AG10803 (cell line): ENCODE results near the gene PAQR8.
"Not testable (repeated sequence)": the region's sequence is repeated elsewhere in the genome, so short reads cannot be mapped to it uniquely, and the experiment has no call there.

ENCODE experiments used
- DNase-seq: peaks from one replicate; pipeline ENCODE4 v3.0.0; 2010; ENCODE audit warnings: low read depth
- H3K4me3 ChIP-seq: 2 replicates; pipeline ENCODE4 v1.5.1; 2011; ENCODE audit warnings: mild to moderate bottlenecking, low read length, control low read depth
- CTCF ChIP-seq: conservative IDR thresholded peaks from 2 replicates; pipeline ENCODE4 v1.5.1; 2011; ENCODE audit warnings: mild to moderate bottlenecking, low read length, control low read depth, inconsistent platforms

The PAQR8 gene

GRCh38 chr6:52419809-52420667 is 58.1 kb downstream of the PAQR8 start, which contains the start of gene EFHC1:
EFHC1 (plus strand) TSS chr6:52420342; CDS start chr6:52420411, 69 bp downstream.
- peak within 1 kb of the TSS; percentile 99 for H3K4me3 ChIP-seq
- no peak for TF ChIP-seq CTCF
- DNase-seq: peak; percentile 97

- no peak for DNase-seq
Observed at GRCh38 chr6:52420668-52421358, 58.9 kb downstream of the PAQR8 start.

DNA sequence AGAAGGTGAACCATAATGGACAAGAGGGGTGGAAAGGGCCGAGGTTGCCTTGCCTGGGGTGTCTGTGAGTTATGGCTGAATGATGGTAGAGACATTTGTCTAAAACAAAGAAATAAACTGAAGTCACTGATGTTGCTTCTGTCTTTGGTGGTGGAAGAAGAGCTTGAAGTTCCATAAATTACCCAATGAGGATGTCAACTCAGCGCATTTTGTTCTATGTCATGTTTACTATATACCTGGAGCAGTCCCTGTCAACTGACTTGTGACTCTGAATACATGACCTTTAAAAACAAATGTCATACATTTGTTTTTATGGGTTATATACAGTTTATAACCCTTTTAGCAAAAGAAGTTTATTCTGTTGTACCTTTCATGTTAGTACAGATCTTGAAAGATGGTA is 60.2 kb downstream of the PAQR8 start:
- no peak overlapping the region for H3K4me3 ChIP-seq
- DNase-seq: no peak
- TF ChIP-seq CTCF: no peak

More at GRCh38 chr6:52420668-52421358, 58.9 kb downstream of the PAQR8 start:
- peak overlapping the region; percentile 99 for H3K4me3 ChIP-seq
- TF ChIP-seq CTCF: no peak

- no peak for TF ChIP-seq CTCF
- no peak for DNase-seq
- H3K4me3 ChIP-seq: no peak overlapping the region
Observed at GRCh38 chr6:52423448-52423847, 61.5 kb downstream of the PAQR8 start.

DNA sequence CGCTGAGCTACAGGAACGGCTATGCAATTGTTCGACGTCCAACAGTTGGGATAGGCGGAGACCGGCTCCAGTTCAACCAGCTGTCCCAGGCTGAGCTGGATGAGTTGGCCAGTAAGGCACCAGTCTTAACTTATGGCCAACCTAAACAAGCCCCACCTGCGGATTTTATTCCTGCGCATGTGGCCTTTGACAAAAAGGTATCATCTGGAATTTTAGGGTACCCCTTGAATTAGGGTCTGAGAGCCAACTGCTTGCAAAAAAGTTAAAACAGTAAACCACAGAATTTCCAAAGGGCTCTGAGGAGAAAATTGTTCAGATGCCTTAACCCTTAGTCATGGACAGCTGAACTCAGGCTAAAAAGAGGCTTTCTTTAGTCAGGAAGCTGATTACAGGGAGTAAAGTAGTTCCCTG is 62.0 kb downstream of the PAQR8 start:
- peak; percentile 89 for DNase-seq
- H3K4me3 ChIP-seq: no peak overlapping the region
- TF ChIP-seq CTCF: no peak

DNA sequence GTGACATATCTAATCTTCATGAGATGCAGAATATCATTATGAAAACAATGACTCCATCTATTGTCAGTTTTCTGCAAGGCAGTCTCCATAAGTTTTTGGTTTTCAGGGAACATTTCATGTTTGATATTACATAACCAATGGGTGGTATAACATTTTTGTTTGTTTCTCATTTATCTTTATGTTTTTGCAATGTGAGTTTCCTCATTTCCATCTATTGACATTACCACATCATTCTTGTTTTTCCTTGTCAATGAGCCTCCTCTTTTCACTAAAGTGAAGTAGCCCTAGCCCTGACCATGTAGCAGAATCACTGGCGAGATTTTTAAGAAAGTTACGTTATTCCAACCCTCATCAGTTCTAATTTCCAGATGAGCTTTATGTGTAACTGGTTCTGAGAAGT is 62.6 kb downstream of the PAQR8 start:
- peak; percentile 26 for DNase-seq
- TF ChIP-seq CTCF: peak; percentile 30
- H3K4me3 ChIP-seq: no peak overlapping the region

- DNase-seq: no peak
- no peak for TF ChIP-seq CTCF
Observed at GRCh38 chr6:52426667-52427066, 64.7 kb downstream of the PAQR8 start.

GRCh38 chr6:52433294-52433693 is 71.3 kb downstream of the PAQR8 start:
- H3K4me3 ChIP-seq, DNase-seq: not testable (repeated sequence)

More at GRCh38 chr6:52426667-52427066, 64.7 kb downstream of the PAQR8 start:
- no peak overlapping the region for H3K4me3 ChIP-seq
